ENCODE data around the gene FRY.

The FRY gene

DNA sequence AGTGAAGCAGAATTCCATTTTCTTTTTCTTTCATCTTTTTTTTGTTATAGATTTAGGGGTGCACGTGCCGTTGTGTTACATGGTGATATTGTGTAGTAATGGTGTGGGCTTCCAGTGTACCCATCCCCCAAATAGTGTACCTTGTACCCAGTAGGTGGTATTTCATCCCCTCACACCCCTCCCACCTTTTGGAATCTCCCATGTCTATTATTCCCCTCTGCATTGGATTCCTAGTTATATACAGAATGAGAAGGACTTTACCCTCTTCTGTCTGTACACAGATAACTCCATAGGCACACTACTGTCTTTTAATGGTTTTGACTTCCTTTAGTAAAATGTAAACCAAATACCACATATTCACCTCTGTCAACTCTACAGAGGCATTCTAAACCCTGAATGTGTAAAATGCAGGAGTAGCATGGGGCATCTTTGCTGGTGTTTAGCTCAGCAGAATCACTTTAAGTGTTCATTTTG, 28.0 kb downstream of the FRY start:
- TF ChIP-seq SIN3A (IDR thresholded peaks at IDR 0.05; ENCODE audit: borderline replicate concordance, insufficient read depth, low read length) = no peak
- TF ChIP-seq, protein P1, sequence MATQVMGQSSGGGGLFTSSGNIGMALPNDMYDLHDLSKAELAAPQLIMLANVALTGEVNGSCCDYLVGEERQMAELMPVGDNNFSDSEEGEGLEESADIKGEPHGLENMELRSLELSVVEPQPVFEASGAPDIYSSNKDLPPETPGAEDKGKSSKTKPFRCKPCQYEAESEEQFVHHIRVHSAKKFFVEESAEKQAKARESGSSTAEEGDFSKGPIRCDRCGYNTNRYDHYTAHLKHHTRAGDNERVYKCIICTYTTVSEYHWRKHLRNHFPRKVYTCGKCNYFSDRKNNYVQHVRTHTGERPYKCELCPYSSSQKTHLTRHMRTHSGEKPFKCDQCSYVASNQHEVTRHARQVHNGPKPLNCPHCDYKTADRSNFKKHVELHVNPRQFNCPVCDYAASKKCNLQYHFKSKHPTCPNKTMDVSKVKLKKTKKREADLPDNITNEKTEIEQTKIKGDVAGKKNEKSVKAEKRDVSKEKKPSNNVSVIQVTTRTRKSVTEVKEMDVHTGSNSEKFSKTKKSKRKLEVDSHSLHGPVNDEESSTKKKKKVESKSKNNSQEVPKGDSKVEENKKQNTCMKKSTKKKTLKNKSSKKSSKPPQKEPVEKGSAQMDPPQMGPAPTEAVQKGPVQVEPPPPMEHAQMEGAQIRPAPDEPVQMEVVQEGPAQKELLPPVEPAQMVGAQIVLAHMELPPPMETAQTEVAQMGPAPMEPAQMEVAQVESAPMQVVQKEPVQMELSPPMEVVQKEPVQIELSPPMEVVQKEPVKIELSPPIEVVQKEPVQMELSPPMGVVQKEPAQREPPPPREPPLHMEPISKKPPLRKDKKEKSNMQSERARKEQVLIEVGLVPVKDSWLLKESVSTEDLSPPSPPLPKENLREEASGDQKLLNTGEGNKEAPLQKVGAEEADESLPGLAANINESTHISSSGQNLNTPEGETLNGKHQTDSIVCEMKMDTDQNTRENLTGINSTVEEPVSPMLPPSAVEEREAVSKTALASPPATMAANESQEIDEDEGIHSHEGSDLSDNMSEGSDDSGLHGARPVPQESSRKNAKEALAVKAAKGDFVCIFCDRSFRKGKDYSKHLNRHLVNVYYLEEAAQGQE (IDR thresholded peaks at IDR 0.05; ENCODE audit: insufficient read depth in 1 of 2, low read depth in 2 of 2, low read length in 2 of 2) = no peak
- no peak for TF ChIP-seq FOXP2 (optimal IDR thresholded peaks at IDR 0.05; ENCODE audit: borderline replicate concordance, extremely low read depth, extremely low read length, insufficient read depth)
- no peak for TF ChIP-seq POLR2AphosphoS5 (IDR thresholded peaks at IDR 0.05; ENCODE audit: low read depth, low read length)
- no peak for TF ChIP-seq TAF1 (IDR thresholded peaks at IDR 0.05; ENCODE audit: borderline replicate concordance, insufficient read depth, low read length)

DNA sequence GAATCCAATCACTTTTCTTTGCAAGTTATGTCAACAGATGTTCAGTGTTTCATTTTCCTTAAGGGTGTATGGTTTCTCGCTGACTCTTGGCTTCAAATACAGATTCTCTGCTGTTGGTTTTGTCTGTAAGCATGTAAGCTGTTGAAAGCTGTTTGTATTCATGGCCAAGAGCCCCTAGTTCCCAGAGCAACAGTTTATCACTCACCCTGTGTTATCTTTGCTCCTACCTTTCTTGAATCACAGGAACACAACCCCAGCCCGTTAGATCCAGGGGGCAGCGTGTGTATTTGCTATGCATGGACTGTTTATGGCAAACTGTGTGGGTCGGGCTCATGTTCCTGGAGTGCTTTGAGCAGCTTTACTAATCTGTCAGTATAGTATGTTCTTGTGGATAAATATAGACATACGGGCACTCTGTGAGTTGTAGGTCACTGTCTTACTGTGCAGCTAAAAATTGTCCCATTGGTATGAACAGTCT, 28.9 kb downstream of the FRY start:
- TF ChIP-seq TAF1 (IDR thresholded peaks at IDR 0.05; ENCODE audit: borderline replicate concordance, insufficient read depth, low read length) (no peak), FOXP2 (optimal IDR thresholded peaks at IDR 0.05; ENCODE audit: borderline replicate concordance, extremely low read depth, extremely low read length, insufficient read depth) (no peak)
- TF ChIP-seq, protein P1 (IDR thresholded peaks at IDR 0.05; ENCODE audit: insufficient read depth in 1 of 2, low read depth in 2 of 2, low read length in 2 of 2) = no peak

DNA sequence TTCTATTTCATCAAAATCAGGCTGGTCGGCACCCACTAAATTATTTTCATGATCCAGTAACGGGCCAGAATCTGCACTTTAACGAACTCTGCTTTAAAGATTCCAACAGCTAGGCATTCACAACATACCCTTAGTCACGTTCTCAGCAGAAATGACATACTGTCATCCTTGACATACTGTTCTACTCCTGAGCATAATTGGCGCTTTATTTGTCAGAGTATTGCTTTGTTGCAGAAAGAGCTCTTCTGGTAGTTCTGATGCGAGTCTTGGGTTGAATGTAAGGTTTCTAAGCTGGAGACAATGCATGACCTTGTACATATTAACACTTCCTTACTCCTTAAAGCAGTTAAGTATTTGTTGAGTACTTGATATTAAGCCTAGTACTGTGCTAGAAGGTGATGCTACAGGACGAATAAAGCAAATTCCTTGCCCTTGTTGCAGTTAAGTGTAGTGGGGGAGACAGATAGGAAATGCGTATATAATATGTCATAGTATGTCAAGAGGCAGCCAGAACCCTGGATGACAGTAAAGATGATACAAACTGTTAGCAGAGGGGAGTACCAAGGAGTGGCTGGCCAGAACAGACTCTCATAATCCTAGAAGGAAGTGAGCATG, 32.2 kb downstream of the FRY start:
- TF ChIP-seq POLR2AphosphoS5 (IDR thresholded peaks at IDR 0.05; ENCODE audit: low read depth, low read length) (no peak), FOXP2 (optimal IDR thresholded peaks at IDR 0.05; ENCODE audit: borderline replicate concordance, extremely low read depth, extremely low read length, insufficient read depth) (no peak), SIN3A (IDR thresholded peaks at IDR 0.05; ENCODE audit: borderline replicate concordance, insufficient read depth, low read length) (no peak), TAF1 (IDR thresholded peaks at IDR 0.05; ENCODE audit: borderline replicate concordance, insufficient read depth, low read length) (no peak)
- TF ChIP-seq, protein P1 (IDR thresholded peaks at IDR 0.05; ENCODE audit: insufficient read depth in 1 of 2, low read depth in 2 of 2, low read length in 2 of 2) = no peak

DNA sequence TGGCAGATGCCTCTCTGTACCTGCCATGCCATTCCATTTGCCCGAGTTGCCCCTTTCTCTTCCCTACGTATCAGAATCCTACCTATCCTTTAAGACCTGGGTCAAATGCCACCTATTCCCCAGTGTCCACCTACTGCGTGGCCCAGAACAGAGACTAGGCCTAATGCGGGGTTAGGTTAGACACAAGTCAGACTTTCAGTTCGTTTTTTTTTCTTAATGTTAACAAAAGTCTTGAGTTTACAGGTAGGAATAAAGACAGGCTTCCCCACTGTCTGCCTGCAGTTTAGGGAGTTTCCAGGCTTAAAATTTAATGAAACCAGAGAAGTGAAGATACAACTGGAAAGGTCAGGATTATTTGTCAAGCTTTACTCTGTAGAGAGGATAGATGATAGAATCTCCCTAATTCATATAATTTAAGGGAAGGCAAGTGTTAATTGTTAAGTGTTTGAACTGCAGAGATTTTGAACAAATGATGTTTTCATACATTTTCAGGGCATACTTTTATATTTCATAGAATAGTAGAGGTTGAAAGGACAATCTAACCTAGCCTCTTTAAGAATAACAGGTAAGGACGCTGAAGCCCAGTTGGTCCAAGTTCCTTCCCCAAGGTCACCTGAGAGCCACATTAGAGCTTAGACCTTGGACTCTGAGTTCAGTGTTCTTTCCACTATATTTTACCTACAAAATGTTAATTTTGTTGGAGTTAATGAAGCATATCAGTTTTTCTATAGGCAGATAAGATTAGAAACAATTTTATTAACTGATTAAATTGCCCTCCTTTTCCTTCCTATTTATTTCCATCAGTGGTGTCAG, 35.8 kb downstream of the FRY start:
- TF ChIP-seq, protein P1 (IDR thresholded peaks at IDR 0.05; ENCODE audit: insufficient read depth in 1 of 2, low read depth in 2 of 2, low read length in 2 of 2) = no peak
